Hepatocyte (in vitro differentiated cells): ENCODE data around the gene PRSS16. TPM values are rescaled to one million over a fixed set of nuclear protein-coding genes. Genes with fewer than 3 reads are reported as not detected.
A peak's percentile ranks its signal among the peaks of the same experiment; 100 is the strongest.

Source experiments
- DNase-seq: peaks from one replicate; pipeline ENCODE4 v3.0.0-alpha.2; 2016; ENCODE audit warnings: low spot score
- H2AFZ ChIP-seq: fragments of 200-600 bp; sonication (generic); 2 replicates; pipeline ENCODE4 v1.6.0; 2016; ENCODE audit warnings: antibody characterized with exemption, mild to moderate bottlenecking
- H3K27ac ChIP-seq: fragments of 200-600 bp; sonication (generic); 2 replicates; pipeline ENCODE4 v1.5.1; 2016; ENCODE audit warnings: mild to moderate bottlenecking
- H3K27me3 ChIP-seq: fragments of 200-600 bp; sonication (generic); 2 replicates; pipeline ENCODE4 v1.6.1; 2016
- H3K36me3 ChIP-seq: fragments of 200-600 bp; sonication (generic); replicated peaks from 2 replicates; pipeline ENCODE4 v1.5.1; 2016; ENCODE audit warnings: low read depth; ENCODE audit not compliant: insufficient read depth
- H3K4me1 ChIP-seq: fragments of 200-600 bp; sonication (generic); 2 replicates; pipeline ENCODE4 v1.5.1; 2016; ENCODE audit warnings: mild to moderate bottlenecking, moderate library complexity; ENCODE audit not compliant: insufficient read depth
- H3K4me2 ChIP-seq: fragments of 200-600 bp; sonication (generic); 2 replicates; pipeline ENCODE4 v1.6.0; 2016
- H3K4me3 ChIP-seq: fragments of 200-600 bp; sonication (generic); 2 replicates; pipeline ENCODE4 v1.5.1; 2016; ENCODE audit warnings: mild to moderate bottlenecking
- H3K79me2 ChIP-seq: fragments of 200-600 bp; sonication (generic); 2 replicates; pipeline ENCODE4 v1.6.0; 2017; ENCODE audit warnings: mild to moderate bottlenecking
- H3K9me2 ChIP-seq: fragments of 200-600 bp; sonication (generic); replicated peaks from 2 replicates; pipeline ENCODE4 v1.6.0; 2017; ENCODE audit warnings: mild to moderate bottlenecking; ENCODE audit not compliant: insufficient read depth
- H3K9me3 ChIP-seq: fragments of 200-600 bp; sonication (generic); 2 replicates; pipeline ENCODE4 v1.5.1; 2016; ENCODE audit warnings: low read depth, mild to moderate bottlenecking
- H4K20me1 ChIP-seq: fragments of 200-600 bp; sonication (generic); 2 replicates; pipeline ENCODE4 v1.6.0; 2016; ENCODE audit warnings: mild to moderate bottlenecking; ENCODE audit not compliant: insufficient read depth, poor library complexity, severe bottlenecking
- EZH2 ChIP-seq: fragments of 200-600 bp; sonication (generic); IDR thresholded peaks from 2 replicates; pipeline ENCODE4 v1.6.1; 2016; ENCODE audit warnings: antibody characterized with exemption, mild to moderate bottlenecking, borderline replicate concordance
- EZH2phosphoT487 ChIP-seq: fragments of 200-600 bp; sonication (generic); IDR thresholded peaks from one replicate; pipeline ENCODE4 v1.6.1; 2018; ENCODE audit warnings: antibody characterized with exemption, mild to moderate bottlenecking, low read depth, moderate library complexity; ENCODE audit not compliant: unreplicated experiment, severe bottlenecking
- WGBS: methylation state at CpG from one replicate; pipeline ENCODE4 v1.1.6; 2016; ENCODE audit warnings: low lambda C conversion rate; ENCODE audit errors: missing lambda C conversion rate; 5-methylcytosine and 5-hydroxymethylcytosine counted together
- polyA plus RNA-seq: library from polyadenylated mRNA; unstranded; fragments of >200 nt; fragmentation: Nextera tagmentation; extraction: Ambion mirVana; gene quantifications from 2 replicates; pipeline ENCODE4 v1.2.1, GENCODE V29; 2016
- total RNA-seq: library from RNA; depleted of rRNA; stranded (reverse); fragments of >200 nt; gene quantifications from 2 replicates; pipeline ENCODE4 v1.2.3, GENCODE V29; 2014
- TF ChIP-seq, protein P1 (sequence below): fragments of 200-600 bp; sonication (generic); IDR thresholded peaks from 2 replicates; pipeline ENCODE4 v1.5.1; 2016; ENCODE audit warnings: antibody characterized with exemption, mild to moderate bottlenecking; ENCODE audit not compliant: poor library complexity

The PRSS16 gene
- total and polyA plus RNA-seq, 2 experiments from 2014 or later, result 9.9 to 11.7 TPM

DNA sequence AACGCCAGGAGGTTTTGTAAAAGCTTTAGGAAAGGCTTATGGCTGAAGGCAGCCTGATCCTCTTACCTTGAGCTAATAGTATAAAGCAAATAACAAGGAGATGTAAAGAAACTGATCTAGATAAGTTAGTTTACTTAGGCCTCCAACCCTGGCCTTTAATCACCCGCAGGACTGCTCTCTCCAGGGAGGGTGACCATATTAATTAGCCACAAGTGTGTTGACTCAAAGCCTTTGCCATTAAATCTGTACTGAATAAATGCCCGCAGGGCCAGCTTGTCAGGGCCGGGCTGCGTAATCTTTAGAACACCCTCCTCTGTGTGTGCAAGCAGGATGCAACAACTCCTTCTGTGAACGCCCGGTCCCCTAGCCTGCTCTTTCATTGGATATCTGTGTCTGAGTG lies 6.1 kb upstream of the PRSS16 start:
- H3K4me3 ChIP-seq, result no peak overlapping the region
- no peaks in the 10 kb centered on the region for H4K20me1 ChIP-seq
- no peaks in the 10 kb centered on the region for H3K9me2 ChIP-seq
- no peaks in the 10 kb centered on the region for H3K4me1 ChIP-seq
- no peaks in the 10 kb centered on the region for H3K36me3 ChIP-seq
- no peak for DNase-seq
- TF ChIP-seq EZH2, result no peak
- no peak for TF ChIP-seq EZH2phosphoT487
- no peak overlapping the region for H2AFZ ChIP-seq
- no peak overlapping the region for H3K4me2 ChIP-seq
- H3K27me3 ChIP-seq, result peaks cover 20% of the 10 kb centered on the region
- no peak overlapping the region for H3K27ac ChIP-seq
- no peaks in the 10 kb centered on the region for H3K9me3 ChIP-seq
- 72% methylated on average over 7 of the region's 7 CpGs for WGBS
- no peaks in the 10 kb centered on the region for H3K79me2 ChIP-seq

DNA sequence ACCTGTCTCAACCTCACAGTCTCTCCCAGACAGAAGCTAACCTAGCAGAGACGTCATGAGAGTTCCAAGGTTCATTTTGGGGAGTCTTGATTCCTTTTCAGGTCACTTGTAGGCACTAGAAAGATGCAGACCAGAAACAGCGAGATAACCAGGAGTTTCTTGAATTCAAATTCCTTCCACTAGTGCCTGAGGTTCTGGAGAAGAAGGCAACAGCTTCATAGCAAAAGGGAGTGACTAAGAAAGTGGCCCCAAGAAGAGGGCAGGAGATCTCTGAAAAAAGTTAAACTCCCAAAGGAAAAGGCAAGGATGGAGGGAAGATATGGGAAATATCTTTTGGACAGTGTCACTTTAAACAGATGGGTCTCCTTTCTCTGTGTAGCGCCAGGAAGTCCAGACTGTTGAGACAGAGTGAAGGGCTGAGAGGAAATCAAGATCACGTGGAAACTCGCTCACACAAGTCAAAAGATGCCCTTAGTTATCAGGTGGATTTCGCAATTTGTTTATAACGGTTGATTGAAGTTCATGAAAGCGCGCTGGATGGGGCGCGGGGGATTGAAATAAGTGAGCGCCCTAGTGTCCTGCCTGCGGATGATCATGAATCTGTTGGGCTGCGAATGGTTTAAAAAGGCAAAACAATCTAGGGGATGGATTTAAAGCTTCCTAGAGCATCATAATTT lies 4.8 kb upstream of the PRSS16 start:
- no peaks in the 10 kb centered on the region for H3K79me2 ChIP-seq
- no peaks in the 10 kb centered on the region for H3K36me3 ChIP-seq
- 85% methylated on average over 14 of the region's 14 CpGs for WGBS
- no peak overlapping the region for H3K4me2 ChIP-seq
- H2AFZ ChIP-seq, result no peak overlapping the region
- H4K20me1 ChIP-seq, result no peaks in the 10 kb centered on the region
- no peak overlapping the region for H3K27ac ChIP-seq
- no peaks in the 10 kb centered on the region for H3K9me2 ChIP-seq
- no peaks in the 10 kb centered on the region for H3K4me1 ChIP-seq
- no peak for DNase-seq
- H3K4me3 ChIP-seq, result no peak overlapping the region
- TF ChIP-seq EZH2phosphoT487, result no peak
- peaks cover 19% of the 10 kb centered on the region for H3K27me3 ChIP-seq
- H3K9me3 ChIP-seq, result no peaks in the 10 kb centered on the region

DNA sequence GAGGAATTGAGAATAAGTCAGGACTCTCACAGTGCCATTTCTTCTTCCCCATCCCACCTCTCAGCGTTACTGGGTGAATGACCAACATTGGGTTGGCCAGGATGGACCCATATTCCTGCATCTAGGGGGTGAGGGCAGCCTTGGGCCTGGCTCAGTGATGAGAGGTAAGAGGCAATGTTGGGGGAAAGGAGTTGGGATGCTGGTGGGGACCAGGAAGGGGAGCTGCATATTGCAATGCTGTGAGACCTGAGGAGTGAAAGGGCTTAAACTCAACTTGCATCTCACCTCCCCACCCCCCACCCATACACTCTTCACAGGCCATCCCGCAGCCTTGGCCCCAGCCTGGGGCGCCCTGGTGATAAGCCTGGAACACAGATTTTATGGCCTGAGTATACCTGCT lies 1.3 kb downstream of the PRSS16 start:
- no peaks in the 10 kb centered on the region for H3K4me1 ChIP-seq
- 52% methylated on average over 3 of the region's 3 CpGs for WGBS
- H3K27ac ChIP-seq, result no peak overlapping the region
- DNase-seq, result no peak
- no peak overlapping the region for H3K4me2 ChIP-seq
- TF ChIP-seq EZH2, result no peak
- TF ChIP-seq EZH2phosphoT487, result no peak
- TF ChIP-seq, protein P1, sequence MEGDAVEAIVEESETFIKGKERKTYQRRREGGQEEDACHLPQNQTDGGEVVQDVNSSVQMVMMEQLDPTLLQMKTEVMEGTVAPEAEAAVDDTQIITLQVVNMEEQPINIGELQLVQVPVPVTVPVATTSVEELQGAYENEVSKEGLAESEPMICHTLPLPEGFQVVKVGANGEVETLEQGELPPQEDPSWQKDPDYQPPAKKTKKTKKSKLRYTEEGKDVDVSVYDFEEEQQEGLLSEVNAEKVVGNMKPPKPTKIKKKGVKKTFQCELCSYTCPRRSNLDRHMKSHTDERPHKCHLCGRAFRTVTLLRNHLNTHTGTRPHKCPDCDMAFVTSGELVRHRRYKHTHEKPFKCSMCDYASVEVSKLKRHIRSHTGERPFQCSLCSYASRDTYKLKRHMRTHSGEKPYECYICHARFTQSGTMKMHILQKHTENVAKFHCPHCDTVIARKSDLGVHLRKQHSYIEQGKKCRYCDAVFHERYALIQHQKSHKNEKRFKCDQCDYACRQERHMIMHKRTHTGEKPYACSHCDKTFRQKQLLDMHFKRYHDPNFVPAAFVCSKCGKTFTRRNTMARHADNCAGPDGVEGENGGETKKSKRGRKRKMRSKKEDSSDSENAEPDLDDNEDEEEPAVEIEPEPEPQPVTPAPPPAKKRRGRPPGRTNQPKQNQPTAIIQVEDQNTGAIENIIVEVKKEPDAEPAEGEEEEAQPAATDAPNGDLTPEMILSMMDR, result no peak
- H3K9me3 ChIP-seq, result no peaks in the 10 kb centered on the region
- H3K27me3 ChIP-seq, result peaks cover 8% of the 10 kb centered on the region
- H2AFZ ChIP-seq, result no peak overlapping the region
- H3K4me3 ChIP-seq, result no peak overlapping the region
- H3K36me3 ChIP-seq, result no peaks in the 10 kb centered on the region
- no peaks in the 10 kb centered on the region for H4K20me1 ChIP-seq
- H3K79me2 ChIP-seq, result no peaks in the 10 kb centered on the region
- no peaks in the 10 kb centered on the region for H3K9me2 ChIP-seq

DNA sequence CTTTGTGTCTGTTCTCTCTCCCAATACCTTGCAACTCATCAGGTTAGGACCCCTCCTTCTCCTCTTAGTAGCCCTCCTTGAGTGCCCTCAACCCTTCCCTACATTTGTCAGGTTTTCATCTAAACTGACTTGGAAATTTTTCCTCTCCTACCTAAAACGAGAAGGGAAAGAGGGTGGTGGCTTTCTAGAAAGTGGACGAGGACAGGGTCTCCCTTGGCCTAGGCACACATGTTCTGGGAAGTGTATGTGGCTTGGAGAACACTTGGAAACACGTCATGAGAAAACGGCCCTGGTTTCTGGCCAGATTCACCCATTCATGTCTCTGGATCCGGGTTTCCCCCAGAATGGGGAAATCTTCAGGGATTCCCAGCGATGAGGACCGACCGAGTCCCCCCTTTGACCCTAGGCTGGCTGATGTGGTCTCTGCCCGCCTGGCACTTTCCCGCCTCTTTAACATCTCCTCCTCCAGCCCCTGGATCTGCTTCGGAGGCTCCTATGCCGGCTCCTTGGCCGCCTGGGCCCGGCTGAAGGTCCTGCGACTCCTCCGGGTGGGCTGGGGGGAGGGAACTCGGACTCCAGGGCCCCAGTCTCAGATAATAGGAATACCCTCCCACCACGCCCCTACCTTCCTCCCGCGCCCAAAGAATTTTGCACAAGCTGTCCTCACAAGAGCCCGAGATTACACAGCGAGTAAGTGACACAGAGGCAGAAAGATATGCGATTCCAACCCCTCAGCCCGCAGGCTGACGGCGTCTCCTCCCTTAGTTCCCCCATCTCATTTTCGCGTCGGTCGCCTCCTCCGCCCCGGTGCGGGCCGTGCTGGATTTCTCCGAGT lies 3.0 kb downstream of the PRSS16 start:
- no peaks in the 10 kb centered on the region for H4K20me1 ChIP-seq
- peak overlapping the region; percentile 88 for H3K27ac ChIP-seq

More for the DNA sequence above, 3.0 kb downstream of the PRSS16 start:
- Histone ChIP-seq H3K36me3 (no peaks in the 10 kb centered on the region), H2AFZ (peak overlapping the region; percentile 69), H3K9me3 (no peaks in the 10 kb centered on the region), H3K9me2 (no peaks in the 10 kb centered on the region), H3K4me2 (peak overlapping the region; percentile 81), H3K4me1 (no peaks in the 10 kb centered on the region), H3K27me3 (peaks cover 8% of the 10 kb centered on the region), H3K79me2 (no peaks in the 10 kb centered on the region), H3K4me3 (peak overlapping the region; percentile 43)
- TF ChIP-seq, protein P1, result no peak
- TF ChIP-seq EZH2phosphoT487 (no peak), EZH2 (no peak)
- WGBS, result 9% methylated on average over 30 of the region's 35 CpGs
- DNase-seq, result no peak
